GM03348 (cell line): Measurements from ENCODE around the gene OR2H2.

Source experiments
- DNase-seq: peaks from one replicate; pipeline ENCODE4 v3.0.0; 2012; ENCODE audit warnings: low spot score

OR2H2 gene

DNA sequence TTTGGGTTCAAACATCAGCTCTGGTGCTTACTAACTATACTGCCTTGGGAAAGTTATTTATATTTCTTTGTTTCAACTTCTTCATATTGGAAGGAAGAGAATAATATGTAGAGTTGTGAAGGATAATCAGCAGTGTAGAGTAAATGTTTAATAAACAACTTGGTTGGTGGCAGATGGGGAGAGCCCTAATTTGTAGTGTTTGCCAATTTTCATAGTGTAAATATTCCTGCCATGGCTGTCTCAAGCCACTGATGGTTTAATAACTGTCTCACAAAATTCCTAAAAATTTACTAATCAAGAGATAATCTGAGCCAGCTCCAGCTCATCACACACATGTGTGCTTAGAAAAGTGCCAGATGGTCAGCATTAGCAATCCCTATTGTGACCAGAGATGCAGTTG, at the start of gene OR2H2:
TSS of gene OR2H2 (plus strand) at position 301 of the 400 bp plus-strand sequence. CDS start 2,824 bp downstream, outside the sequence.
- DNase-seq = no peak

GRCh38 chr6:29537714-29538403, 47.1 kb upstream of the OR2H2 start:
- no peak for DNase-seq

DNA sequence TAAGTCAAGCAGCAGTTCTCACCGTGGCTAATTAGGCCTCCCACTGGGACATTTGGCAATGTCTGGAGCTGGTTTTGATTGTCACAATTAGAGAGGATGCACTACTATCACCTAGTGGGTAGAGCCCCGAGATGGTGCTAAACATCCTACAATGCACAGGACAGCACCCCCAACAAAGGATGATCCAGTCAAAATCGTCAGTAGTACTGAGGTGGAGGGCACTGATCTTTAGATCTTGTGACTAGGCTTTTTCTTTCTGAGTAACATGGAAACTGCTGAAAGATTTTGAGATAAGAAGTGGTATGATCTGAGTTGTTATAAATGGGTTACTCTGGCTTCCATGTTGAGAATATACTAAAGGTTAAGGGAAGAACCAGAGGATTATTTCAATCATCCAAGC, 37.3 kb upstream of the OR2H2 start:
- no peak for DNase-seq

- DNase-seq = peak; percentile 74
Measured at GRCh38 chr6:29552512-29553051, 32.3 kb upstream of the OR2H2 start.

DNA sequence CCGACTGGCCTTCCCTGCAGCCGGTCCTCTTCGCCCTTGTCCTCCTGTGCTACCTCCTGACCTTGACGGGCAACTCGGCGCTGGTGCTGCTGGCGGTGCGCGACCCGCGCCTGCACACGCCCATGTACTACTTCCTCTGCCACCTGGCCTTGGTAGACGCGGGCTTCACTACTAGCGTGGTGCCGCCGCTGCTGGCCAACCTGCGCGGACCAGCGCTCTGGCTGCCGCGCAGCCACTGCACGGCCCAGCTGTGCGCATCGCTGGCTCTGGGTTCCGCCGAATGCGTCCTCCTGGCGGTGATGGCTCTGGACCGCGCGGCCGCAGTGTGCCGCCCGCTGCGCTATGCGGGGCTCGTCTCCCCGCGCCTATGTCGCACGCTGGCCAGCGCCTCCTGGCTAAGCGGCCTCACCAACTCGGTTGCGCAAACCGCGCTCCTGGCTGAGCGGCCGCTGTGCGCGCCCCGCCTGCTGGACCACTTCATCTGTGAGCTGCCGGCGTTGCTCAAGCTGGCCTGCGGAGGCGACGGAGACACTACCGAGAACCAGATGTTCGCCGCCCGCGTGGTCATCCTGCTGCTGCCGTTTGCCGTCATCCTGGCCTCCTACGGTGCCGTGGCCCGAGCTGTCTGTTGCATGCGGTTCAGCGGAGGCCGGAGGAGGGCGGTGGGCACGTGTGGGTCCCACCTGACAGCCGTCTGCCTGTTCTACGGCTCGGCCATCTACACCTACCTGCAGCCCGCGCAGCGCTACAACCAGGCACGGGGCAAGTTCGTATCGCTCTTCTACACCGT, 31.5 kb upstream of the OR2H2 start:
- peak; percentile 73 for DNase-seq

DNA sequence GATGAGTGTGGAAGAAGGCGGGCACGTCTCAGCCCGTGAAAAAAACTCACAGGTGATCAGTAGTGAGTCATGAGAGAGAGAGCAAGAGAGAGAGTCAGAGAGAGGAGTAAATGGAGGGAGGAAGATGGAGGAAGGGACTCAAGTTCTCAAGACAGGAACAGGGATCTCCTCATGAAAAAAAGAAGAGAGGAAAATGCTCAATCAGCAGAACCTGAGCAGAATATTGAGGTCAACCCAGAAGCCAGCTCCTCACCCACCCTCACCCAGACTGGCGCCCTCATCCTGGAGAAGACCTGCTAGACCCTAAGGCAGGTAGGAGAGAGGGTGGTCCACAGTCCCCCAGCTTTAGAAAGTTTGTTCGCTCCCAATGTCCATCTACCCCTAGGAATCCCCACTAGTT, 30.2 kb upstream of the OR2H2 start:
- no peak for DNase-seq

GRCh38 chr6:29557320-29557719, 27.6 kb upstream of the OR2H2 start:
- DNase-seq = no peak

- no peak for DNase-seq
Measured at GRCh38 chr6:29558439-29559079, 26.4 kb upstream of the OR2H2 start.

- no peak for DNase-seq
Measured at GRCh38 chr6:29559524-29560287, 25.2 kb upstream of the OR2H2 start, which contains the start of gene UBD. Gene UBD (minus strand): TSS chr6:29559732. CDS start chr6:29559701, 31 bp downstream.

GRCh38 chr6:29561091-29561490, 23.8 kb upstream of the OR2H2 start:
- DNase-seq = no peak

DNA sequence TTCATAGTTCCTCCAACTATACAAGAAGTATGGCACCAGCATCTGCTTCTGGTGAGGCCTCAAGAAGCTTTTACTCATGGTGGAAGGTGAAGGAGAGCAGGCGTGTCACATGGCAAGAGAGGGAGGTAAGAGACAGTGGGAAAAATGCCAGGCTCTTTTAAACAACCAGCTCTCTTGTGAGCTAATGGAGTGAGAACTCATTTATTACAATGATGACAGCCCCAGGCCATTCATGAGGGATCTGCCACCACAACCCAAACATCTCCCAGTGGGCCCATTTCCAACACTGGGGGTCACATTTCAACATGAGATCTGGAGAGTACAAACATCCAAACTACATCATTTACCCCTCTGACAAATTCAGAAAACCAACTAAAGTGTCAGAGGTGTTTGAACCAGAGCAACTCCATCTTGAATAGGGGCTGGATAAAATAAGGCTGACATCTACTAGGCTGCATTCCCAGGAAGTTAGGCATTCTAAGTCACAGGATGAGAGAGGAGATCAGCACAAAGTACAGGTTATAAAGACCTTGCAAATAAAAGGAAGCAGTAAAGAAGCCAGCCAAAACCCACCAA, 23.2 kb upstream of the OR2H2 start:
- DNase-seq = no peak

DNA sequence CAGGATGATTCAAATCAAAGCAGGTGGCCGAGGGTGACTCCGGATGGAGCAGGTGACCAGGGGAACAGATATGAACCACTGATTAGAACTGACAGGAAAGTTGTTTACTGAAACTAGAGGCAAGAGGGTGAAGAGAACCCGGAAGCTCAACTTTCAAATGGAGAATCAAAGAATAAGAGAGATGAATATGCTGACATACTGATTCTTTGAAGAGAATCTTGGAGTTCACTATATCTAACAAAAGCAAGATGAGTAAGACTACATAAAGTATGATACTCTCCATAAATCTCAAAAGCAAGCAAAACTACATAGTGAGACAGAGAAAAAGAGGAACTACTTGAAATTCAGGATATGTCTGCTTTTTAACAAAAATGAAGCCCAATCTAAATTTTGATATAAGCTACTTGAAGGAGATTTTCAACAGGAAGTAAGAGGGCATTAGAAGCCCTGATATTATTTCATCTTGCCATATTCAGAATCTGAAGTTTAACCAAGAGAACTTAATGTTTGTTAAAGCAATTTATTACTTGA, 21.4 kb upstream of the OR2H2 start:
- DNase-seq = no peak

DNA sequence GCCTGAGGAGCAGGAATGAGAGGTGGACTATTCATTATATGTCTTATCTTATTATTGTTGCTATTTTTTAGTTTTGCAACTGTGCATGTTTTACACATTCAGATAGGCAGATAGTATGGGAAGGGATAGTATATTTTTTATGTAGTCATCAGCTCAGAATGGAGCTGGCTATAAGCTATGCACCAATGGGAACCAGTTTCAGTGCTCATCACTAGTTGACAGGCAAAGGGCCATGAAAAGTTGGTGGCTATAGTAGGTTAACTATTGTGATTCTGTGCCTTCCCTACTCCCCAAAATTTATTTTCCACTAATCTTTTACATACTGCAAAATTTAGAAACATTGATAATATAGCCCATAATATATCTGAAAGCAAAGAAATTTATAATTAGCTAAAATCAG, 20.0 kb upstream of the OR2H2 start:
- DNase-seq = no peak

DNA sequence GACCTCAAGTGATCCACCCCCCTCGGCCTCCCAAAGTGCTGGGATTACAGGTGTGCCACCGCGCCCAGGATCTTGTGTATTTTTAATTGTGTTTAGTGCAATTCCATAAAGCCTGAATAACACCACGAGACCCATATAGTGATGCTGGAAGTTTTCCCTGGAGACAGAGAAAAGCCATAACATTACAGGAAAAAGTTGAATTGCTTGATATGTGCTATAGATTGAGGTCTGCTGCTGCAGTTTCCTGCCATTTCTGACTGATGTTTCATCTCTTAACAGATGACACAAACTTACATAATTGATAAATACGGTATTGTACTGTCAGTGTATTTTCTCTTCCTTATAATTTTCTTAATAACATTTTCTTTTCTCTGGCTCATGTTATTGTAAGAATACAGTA, 18.1 kb upstream of the OR2H2 start:
- DNase-seq = no peak

- DNase-seq = no peak
Measured at GRCh38 chr6:29567541-29567940, 17.4 kb upstream of the OR2H2 start.

GRCh38 chr6:29567991-29568390, 16.9 kb upstream of the OR2H2 start:
- DNase-seq = no peak

- DNase-seq = no peak
Measured at GRCh38 chr6:29576056-29576455, 8.9 kb upstream of the OR2H2 start.

- no peak for DNase-seq
Measured at GRCh38 chr6:29577544-29577943, 7.4 kb upstream of the OR2H2 start.

- peak; percentile 75 for DNase-seq
Measured at GRCh38 chr6:29589423-29590048, 4.6 kb downstream of the OR2H2 start.

DNA sequence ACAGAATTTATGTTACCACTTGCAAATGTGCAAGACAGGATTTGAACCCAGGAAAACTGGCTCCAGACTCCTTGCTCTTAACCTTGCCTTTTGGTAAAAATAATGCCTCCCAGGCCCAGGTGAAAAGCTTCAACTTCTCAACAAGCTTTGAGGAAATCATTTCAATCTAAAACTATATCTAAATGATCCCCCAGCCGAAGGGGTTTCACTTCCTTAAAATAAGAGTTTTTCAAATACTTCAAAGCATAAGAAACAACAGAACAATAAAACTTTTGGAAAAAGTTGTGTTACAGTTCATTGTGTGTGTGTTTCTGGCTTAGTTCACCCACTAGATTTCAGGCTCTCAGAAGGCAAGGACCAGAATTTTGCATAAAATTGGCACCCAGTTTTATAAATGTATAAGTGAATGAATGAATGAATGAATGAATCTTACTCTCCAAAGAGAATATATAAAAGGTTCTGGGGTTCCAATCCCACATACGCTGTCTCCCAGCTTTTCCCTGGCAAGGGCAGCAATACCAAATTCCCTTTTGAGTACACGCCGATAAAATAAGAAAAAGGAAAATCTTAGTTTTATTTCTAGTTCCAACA, 5.4 kb downstream of the OR2H2 start:
- DNase-seq = no peak
